GM12891 (cell line): ENCODE data around the gene BRSK2.

Experiments
- POLR2A ChIP-seq: IDR thresholded peaks from 2 replicates; pipeline ENCODE4 v1.6.1; 2011; ENCODE audit warnings: low read depth, low read length, control low read depth
- POLR2AphosphoS5 ChIP-seq: IDR thresholded peaks from 2 replicates; pipeline ENCODE4 v1.6.1; 2011; ENCODE audit warnings: low read depth, low read length, control low read depth
- POU2F2 ChIP-seq: IDR thresholded peaks from 2 replicates; pipeline ENCODE4 v1.6.1; 2011; ENCODE audit warnings: low read depth, mild to moderate bottlenecking, control low read depth, low read length, moderate library complexity
- SPI1 ChIP-seq: IDR thresholded peaks from 2 replicates; pipeline ENCODE4 v1.6.1; 2011; ENCODE audit warnings: low read depth, low read length, control low read depth

- TF ChIP-seq POLR2AphosphoS5 (no peak), POLR2A (no peak), SPI1 (no peak), POU2F2 (no peak)
These were observed 40.2 kb upstream of the BRSK2 start for GRCh38 chr11:1349327-1350041.
